ENCODE data around the gene FAM111A.

DNA sequence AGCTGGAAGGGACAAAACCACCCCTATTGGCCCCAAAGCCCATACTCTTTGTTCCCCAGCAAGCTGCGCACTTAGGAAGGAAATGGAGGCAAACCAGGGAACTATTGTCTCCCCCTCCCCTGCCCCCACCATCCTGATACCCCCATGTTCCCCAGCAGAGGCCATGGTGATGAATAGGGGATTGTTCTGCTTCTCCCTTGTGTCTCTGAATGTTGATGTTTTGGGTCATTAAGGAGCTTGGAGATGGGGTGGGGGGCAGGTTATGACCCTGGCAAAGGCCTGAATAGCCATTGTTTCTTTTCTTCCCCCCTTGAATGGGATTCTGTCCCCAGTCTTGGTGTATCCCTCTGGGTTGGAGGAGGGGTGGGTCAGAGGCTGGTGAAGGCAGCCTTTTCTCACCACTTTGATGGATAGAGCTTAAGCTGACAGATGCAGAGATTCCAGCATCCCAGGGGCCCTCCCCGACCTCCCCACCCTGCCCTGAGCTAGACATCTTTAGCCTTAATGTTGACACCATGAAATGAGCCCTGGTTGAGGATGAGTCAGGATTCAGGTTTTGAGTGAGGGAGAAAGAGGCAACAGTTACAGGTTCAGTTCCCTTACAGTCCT lies 37.6 kb downstream of the FAM111A start:
- no peak for TF ChIP-seq EP300 (IDR thresholded peaks at IDR 0.05)
- TF ChIP-seq, protein P1, sequence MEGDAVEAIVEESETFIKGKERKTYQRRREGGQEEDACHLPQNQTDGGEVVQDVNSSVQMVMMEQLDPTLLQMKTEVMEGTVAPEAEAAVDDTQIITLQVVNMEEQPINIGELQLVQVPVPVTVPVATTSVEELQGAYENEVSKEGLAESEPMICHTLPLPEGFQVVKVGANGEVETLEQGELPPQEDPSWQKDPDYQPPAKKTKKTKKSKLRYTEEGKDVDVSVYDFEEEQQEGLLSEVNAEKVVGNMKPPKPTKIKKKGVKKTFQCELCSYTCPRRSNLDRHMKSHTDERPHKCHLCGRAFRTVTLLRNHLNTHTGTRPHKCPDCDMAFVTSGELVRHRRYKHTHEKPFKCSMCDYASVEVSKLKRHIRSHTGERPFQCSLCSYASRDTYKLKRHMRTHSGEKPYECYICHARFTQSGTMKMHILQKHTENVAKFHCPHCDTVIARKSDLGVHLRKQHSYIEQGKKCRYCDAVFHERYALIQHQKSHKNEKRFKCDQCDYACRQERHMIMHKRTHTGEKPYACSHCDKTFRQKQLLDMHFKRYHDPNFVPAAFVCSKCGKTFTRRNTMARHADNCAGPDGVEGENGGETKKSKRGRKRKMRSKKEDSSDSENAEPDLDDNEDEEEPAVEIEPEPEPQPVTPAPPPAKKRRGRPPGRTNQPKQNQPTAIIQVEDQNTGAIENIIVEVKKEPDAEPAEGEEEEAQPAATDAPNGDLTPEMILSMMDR (IDR thresholded peaks at IDR 0.05): no peak

Measured in upper lobe of left lung (tissue), 4 donors.